Nephron progenitor cell (in vitro differentiated cells): ENCODE data around the gene EVI5L.

Experiments
- DNase-seq: peaks from one replicate; pipeline ENCODE4 v3.0.0; 2021
- H3K27ac Mint-ChIP-seq: 2 replicates; pipeline ENCODE4 v1.8.0; 2021; ENCODE audit warnings: mild to moderate bottlenecking, moderate library complexity, mixed read lengths
- H3K27me3 Mint-ChIP-seq: 2 replicates; pipeline ENCODE4 v1.8.0; 2021; ENCODE audit warnings: mild to moderate bottlenecking, low read depth, mixed read lengths; ENCODE audit not compliant: poor library complexity
- H3K36me3 Mint-ChIP-seq: 2 replicates; pipeline ENCODE4 v1.8.0; 2021; ENCODE audit warnings: low read depth, mixed read lengths
- H3K4me1 Mint-ChIP-seq: 2 replicates; pipeline ENCODE4 v1.8.0; 2021; ENCODE audit warnings: mixed read lengths
- H3K4me3 Mint-ChIP-seq: 2 replicates; pipeline ENCODE4 v1.8.0; 2021; ENCODE audit warnings: mild to moderate bottlenecking, moderate library complexity, mixed read lengths
- H3K9me3 Mint-ChIP-seq: 2 replicates; pipeline ENCODE4 v1.8.0; 2021; ENCODE audit warnings: mild to moderate bottlenecking, moderate library complexity, mixed read lengths
- TF ChIP-seq, protein P1 (sequence below): fragments of 200-600 bp; sonication (generic); IDR thresholded peaks from 2 replicates; pipeline ENCODE4 v1.5.0; 2021; ENCODE audit warnings: antibody characterized with exemption

The EVI5L gene

DNA sequence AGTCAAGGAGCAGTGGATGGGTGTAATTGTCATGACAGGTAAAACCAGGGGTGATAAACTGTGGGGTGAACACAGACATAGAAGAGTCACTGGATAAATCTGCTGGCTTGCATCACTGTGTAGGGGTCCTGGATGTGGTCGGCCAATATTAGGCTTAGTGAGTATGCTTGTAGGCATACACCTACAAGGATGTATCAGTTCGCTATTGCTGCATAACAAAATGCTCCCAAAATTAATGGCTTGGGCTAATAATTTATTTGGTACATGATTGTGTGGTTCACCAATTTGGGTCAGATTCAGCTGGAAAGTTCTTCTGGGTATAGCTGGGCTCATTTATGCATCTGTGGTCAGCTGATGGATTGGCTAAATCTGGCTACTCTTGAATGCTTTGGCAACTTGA is 11.2 kb upstream of the EVI5L start:
- H3K4me3 Mint-ChIP-seq: no peak overlapping the region
- H3K27ac Mint-ChIP-seq: no peak overlapping the region
- DNase-seq: no peak
- peaks cover 76% of the 10 kb centered on the region for H3K27me3 Mint-ChIP-seq
- H3K4me1 Mint-ChIP-seq: no peaks in the 10 kb centered on the region
- H3K9me3 Mint-ChIP-seq: peaks cover 20% of the 10 kb centered on the region
- H3K36me3 Mint-ChIP-seq: no peaks in the 10 kb centered on the region
- TF ChIP-seq, protein P1, sequence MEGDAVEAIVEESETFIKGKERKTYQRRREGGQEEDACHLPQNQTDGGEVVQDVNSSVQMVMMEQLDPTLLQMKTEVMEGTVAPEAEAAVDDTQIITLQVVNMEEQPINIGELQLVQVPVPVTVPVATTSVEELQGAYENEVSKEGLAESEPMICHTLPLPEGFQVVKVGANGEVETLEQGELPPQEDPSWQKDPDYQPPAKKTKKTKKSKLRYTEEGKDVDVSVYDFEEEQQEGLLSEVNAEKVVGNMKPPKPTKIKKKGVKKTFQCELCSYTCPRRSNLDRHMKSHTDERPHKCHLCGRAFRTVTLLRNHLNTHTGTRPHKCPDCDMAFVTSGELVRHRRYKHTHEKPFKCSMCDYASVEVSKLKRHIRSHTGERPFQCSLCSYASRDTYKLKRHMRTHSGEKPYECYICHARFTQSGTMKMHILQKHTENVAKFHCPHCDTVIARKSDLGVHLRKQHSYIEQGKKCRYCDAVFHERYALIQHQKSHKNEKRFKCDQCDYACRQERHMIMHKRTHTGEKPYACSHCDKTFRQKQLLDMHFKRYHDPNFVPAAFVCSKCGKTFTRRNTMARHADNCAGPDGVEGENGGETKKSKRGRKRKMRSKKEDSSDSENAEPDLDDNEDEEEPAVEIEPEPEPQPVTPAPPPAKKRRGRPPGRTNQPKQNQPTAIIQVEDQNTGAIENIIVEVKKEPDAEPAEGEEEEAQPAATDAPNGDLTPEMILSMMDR: no peak

DNA sequence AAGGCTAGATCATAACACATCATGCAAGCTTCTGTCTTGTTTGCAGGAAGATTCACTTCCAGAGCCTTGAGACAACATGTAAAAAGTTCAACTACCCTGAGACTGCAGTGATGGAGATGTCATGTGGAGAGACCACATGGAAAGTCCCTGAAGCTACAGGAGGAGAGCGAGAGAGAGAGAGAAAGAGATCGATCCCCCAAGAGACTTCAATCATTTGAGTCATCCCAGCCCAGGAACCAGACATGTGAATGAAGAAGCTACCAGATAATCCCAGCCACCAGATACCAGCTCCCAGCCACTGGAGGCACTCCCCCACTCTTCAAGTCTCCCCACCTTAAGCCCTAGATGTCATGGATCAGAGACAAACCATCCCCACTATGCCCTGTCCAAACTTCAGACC is 10.7 kb upstream of the EVI5L start:
- TF ChIP-seq, protein P1: no peak
- no peaks in the 10 kb centered on the region for H3K36me3 Mint-ChIP-seq
- peaks cover 20% of the 10 kb centered on the region for H3K9me3 Mint-ChIP-seq
- no peak overlapping the region for H3K27ac Mint-ChIP-seq
- H3K4me1 Mint-ChIP-seq: no peaks in the 10 kb centered on the region
- DNase-seq: no peak
- H3K27me3 Mint-ChIP-seq: peaks cover 74% of the 10 kb centered on the region
- H3K4me3 Mint-ChIP-seq: no peak overlapping the region

DNA sequence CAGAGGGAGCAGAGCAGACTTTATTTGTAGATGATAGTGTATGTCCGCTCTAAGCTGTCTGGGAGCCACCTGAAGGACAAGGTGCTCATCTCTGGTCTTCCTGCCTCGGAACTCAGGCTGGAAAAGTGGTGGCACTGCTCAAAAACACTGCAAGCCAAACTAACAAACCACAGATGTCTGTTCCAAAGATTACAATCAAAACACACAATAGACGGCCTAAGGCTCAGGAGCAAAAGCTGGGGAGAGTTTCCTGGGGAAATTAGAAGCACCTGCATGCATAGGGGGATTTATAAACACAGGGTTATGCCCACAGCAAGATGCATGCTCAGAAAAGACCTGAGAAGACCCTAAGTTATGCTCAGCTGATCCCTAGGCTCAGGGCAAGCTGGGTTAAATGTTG is 9.4 kb upstream of the EVI5L start:
- Mint-ChIP-seq H3K4me1 (no peaks in the 10 kb centered on the region), H3K9me3 (peaks cover 16% of the 10 kb centered on the region), H3K27ac (no peak overlapping the region), H3K36me3 (no peaks in the 10 kb centered on the region), H3K27me3 (peaks cover 74% of the 10 kb centered on the region), H3K4me3 (no peak overlapping the region)
- TF ChIP-seq, protein P1: no peak
- no peak for DNase-seq

DNA sequence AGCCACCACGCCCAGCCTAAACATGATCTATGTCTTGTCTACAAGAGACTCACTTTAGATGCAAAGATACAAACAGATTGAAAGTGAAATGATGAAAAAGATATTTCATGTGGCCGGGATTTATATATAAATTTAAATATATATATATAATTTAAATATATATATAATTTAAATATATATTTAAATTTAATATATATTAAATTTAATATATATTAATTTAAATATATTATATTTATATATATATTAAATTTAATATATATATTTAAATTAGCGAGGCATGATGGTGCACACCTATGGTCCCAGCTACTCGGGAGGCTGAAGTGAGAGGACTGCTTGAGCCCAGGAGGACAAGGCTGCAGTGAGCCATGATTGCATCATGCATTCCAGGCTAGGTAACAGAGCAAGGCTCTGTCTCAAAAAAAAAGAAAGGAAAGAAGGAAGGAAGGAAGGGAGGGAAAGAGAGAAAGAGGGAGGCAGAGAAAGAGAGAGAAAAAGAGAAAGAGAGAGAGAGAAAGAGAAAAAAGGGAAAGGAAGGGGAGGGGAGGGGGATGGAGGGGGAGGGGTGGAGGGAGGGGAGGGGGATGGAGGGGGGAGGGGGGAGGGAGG is 7.0 kb upstream of the EVI5L start:
- Mint-ChIP-seq H3K27me3 (peaks cover 84% of the 10 kb centered on the region), H3K4me3 (no peak overlapping the region), H3K27ac (no peak overlapping the region), H3K9me3 (peaks cover 7% of the 10 kb centered on the region), H3K36me3 (no peaks in the 10 kb centered on the region), H3K4me1 (no peaks in the 10 kb centered on the region)
- DNase-seq: no peak
- TF ChIP-seq, protein P1: no peak

DNA sequence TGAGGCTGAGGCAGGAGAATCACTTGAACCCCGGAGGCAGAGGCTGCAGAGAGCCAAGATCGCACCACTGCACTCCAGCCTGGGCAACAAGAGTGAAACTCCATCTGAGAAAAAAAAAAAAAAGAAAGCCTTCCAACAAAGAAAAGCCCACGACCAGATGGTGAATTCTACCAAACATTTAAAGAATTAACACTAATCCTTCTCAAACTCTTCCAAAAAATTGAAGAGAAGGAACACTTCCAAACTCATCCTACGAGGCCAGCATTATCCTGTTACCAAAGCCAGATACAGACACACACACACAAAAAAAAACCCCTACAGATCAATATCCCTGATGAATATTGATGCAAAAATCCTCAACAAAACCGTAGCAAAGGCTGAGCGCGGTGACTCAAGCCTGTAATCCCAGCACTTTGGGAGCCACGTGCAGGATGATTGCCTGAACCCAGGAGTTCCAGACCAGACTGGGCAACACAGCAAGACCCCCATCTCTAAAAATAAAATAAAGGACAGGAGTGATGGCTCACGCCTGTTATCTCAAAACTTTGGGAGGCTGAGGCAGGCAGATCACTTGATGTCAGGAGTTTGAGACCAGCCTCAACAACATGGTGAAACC is 6.2 kb upstream of the EVI5L start:
- H3K27me3 Mint-ChIP-seq: peaks cover 84% of the 10 kb centered on the region

More for the DNA sequence above, 6.2 kb upstream of the EVI5L start:
- TF ChIP-seq, protein P1: no peak
- Mint-ChIP-seq H3K9me3 (peaks cover 7% of the 10 kb centered on the region), H3K4me3 (no peak overlapping the region), H3K27ac (no peak overlapping the region), H3K4me1 (no peaks in the 10 kb centered on the region), H3K36me3 (no peaks in the 10 kb centered on the region)
- DNase-seq: no peak
